HG02943 (cell line): ENCODE results near the gene GK2.

Source experiments
- ATAC-seq: cut with Tn5 transposase; IDR thresholded peaks from one replicate; pipeline ENCODE4 v1.9.1; 2021; ENCODE audit warnings: mild to moderate bottlenecking, low read depth, moderate library complexity; ENCODE audit not compliant: unreplicated experiment

Gene GK2

DNA sequence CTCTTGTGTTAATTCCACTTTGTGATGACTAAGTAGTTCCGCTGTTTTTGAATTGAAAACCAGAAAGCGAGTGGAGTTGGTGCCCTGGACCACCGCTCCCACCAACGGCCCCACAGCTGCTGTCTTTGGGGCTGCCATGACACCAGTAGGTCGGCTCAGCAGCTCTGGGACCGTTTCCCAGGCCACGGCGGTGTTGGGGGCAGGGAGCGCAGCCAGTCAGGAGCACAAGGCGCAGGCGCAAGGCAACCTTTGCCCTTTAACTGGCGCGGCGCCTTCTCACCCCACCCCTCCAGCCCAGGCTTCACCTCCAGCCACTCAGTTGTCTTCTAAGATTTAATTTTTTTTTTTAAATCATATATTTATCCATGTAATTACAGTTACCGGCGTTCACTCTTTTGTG lies at the start of gene GK2:
Gene GK2, minus strand, starts transcription at position 166 of the 400 bp plus-strand sequence. Its CDS starts 28 bp downstream, at position 138.
- ATAC-seq, result no peak

DNA sequence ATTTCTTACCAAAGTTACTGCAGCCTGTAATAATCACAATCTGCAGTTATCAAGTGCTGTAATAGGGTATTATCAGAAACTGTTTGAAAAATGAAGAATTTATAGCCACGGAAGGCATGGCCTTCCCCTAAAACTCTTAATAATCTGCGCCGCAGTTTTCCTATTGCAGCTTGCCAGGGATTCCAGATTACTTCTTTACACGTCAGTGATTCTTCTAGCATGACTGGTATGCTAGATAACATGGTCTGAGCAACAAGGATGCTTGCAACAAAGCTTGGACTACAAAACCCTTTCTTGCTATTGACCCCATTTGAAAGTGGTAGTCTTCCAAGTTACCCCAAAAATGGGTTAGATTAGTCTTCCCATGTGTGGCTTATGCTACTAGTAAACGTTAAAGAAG lies 47.2 kb upstream of the GK2 start:
- no peak for ATAC-seq

DNA sequence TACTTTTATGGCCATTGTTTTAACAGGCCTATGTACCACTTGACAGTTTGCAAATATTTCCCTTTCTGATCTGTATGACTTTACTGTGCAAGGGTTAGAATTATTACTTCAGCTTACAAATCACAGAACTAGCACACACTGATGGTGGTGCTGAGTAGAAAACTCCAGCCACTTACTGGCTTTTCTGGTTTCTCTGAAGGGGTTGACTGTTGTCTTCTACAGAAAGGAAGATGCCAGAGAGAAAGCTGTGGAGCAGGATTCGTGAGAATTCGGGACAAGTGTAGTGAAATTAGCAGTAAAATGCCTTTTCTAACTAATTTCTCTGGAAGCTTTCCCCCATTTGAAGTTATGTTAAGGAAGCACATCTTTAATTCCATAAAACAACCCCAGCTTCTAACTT lies 46.6 kb upstream of the GK2 start:
- no peak for ATAC-seq

DNA sequence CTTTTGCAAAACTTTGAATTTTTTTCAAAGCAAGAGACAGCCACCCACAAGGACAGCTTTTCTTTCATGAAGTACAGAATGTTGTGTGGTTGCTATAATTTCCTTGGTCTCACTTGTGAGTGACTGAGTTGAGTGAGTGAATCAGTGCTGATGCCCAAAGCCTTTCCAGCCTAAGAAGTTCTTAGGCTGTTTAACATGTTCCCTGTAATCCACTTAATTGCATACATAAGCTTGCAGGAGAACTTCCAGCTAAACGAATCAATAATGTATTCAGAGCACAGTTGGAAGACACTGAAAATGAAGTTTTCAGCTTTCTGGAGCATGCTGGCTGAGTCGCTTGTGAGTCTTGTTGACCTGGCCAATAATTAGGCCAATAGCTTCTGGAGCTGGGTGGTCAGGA lies 42.0 kb upstream of the GK2 start:
- ATAC-seq, result no peak

DNA sequence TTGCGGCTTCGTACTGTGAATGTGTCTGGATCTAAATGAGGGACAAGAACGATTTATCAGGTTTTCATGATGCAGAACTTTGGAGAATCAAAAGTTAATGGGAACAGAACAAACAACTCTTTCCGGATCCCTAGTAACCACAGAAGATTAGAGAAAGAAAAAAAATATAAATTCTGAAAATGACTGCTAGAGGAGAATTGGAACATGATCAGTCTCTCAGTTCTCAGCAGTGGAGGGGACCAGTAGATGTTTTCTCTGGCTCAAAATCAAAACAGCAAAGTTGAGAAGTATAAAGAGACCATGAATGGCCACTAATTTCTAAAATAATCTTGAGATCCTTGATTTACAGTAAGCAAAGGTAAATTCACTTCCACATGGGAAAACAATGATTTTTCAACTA lies 38.1 kb upstream of the GK2 start:
- ATAC-seq, result no peak

DNA sequence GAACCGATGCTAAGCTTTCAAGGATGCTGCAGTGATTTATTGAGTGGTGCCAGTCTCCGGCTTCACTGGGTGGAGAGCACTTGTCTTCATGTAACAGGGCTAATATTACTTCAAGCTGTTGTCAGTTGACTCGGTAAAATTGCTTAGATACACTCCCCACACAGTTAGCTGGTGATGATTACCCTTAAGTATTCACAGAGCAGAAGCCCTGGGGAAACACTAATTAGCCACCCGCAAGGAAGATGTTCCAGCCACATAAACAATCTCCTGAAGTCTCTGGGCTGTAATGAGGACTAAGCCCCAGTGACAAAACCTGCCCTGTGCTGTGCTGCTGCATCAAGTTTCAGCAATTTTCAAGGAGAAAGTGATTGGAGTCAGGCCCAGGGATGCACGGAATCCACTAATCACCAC lies 37.3 kb upstream of the GK2 start:
- no peak for ATAC-seq

DNA sequence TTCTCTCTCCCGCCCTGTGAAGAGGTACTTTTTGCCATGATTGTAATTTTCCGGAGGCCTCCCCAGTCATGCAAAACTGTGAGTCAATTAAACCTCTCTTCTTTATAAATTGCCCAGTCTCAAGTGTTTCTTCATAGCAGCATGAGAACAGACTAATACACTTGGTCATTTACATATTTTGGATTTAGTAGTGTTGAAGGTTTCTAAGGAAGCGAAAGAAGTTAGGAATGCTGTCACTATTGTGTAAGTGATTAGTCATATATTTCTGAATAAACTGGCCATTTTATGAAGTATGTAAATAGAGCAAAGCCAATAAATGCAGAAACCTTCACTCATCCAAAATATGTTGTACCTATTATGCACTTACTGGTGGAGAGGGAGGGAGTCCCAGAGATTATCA lies 34.4 kb upstream of the GK2 start:
- ATAC-seq, result no peak

DNA sequence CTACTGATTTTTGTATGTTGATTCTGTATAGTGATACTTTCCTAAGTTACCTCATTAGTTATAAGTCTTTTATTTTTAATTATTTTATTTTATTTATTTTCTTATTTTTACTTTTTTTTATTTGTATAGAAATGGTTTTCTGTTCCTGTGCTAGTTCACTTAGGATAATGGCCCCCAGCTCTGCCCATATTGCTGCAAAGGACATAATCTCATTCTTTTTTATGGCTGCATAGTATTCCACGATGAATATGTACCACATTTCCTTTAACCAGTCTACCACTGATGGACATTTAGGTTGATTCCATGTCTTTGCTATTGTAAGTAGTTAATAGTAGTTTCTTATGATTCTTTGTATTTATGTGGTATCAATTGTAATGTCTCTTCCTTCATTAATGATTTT lies 31.5 kb upstream of the GK2 start:
- ATAC-seq, result no peak

DNA sequence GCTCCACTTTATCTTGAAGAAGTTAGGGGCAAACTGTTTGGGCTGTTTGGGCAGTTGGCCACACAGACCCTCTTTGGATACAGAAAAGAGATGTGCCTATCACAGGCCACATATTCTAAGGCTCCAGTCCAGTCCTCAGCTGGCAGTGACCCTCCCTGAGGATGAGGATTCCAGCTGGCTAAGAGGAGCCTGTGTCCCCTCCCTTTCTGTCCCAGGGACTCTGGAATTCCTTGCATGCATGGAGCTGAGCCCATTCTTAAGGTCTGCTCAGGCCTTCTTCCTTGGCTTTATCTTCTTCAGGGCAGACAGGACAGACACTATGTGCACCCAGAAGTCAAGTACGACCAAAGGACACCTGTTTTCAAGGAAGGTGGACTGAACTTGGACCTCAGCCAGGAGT lies 23.8 kb upstream of the GK2 start:
- no peak for ATAC-seq

DNA sequence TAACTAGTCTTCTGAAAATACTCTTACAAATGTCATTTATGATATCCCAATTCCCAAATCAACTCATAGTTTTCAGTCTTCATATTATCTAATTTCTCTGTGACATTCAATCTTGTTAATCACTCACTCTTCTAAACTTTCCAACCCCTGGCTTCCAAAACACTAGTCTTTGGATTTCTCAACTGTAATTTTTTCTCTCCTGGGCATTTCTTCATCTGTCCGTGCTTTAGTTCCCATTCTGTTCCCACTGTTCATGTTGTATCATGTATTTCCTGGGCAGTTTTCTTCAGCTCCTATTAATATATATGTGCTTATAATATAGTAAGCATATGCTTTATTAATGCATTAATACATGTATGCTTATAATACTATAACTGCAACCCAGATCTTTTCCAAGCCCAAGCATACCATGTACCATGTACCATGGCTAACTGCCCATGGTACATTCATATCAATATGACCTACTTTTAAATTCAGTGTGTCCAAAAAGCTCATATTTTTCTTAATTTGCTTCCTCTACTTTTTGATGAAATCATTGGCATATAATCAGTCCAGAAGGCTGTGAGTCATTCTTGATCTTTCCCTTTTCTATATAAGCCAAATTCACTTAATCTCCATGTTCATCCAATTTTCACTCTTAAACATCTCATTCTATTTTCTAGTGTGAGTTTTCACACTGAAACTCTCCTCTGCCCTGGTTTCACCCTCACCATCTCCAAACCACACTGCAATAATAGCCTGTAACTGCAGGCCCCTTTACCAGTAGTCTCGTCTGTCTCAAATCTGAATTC lies 21.3 kb upstream of the GK2 start:
- no peak for ATAC-seq

DNA sequence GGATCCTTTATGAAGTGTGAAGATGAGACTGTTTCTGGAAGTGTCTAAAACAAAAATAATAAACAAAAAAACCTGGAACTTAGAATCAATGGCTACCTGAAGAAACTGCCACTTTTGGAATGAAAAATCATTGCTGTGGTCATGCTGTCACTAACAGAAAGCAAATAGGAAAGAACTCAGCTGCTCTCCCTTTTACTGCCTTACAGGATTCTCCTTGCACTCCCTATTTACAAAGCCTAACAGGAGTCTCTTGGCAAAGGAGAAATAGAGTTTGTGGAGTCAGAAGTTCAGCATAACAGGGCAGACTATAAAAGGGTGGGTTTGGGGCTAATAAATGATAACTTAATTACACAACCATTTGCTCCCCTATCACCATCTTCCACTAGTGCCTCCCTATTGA lies 19.0 kb upstream of the GK2 start:
- ATAC-seq, result no peak

DNA sequence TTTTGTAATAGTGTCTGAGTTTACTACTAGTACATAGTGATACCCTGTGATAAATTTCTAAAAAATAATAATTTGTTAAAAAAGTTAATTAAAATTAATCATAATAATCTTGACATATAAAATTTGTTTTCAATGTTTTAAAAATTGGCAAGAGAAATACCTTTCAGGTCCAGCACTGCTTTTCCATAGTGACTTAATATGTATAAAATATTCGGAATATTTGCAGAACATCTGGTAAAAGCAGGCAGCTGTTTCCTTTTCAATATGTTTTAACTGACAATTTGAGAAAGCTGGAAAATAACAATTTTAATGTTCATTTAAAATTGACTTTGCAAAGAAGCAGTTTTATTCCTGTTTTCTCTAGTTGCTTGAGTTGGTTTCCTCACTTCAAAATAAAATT lies 17.6 kb upstream of the GK2 start:
- no peak for ATAC-seq

DNA sequence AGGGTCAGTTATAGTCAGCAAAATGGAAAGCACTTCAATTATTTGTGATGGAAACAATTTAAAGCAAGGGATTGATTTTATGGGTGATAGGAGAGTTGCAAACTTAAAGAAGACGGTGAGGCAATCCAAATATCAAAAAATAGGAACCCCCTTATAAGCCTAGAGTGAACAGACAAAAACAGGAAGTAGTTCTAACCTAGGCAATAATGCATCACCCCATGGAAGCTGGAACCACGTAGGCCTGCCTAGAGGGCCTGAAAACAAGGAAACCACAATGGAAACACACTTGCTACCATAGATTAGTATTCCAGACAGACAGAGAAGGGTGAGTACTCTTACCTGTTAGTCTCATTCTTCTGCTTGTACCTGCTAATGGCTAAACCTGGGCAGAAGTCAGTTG lies 13.5 kb upstream of the GK2 start:
- no peak for ATAC-seq

DNA sequence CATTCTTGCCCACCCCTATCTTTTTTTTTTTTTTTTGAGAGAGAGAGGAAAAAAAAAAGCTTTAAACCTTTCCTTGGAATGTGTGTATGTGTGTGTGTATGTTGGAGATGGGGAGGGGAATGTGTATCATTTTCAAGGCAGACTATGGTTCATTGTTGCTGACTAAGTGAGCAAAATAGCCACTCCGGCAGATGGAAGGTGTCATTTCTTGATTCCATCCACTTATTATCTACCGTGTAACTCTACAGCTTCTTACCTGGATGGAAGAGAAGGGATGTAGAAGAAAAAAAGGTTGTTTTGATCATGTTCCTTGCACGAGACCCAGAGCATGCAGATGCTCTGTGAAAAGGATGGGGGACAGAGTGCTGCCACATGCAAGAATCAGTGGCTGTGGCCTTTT lies 5.9 kb upstream of the GK2 start:
- ATAC-seq, result no peak

DNA sequence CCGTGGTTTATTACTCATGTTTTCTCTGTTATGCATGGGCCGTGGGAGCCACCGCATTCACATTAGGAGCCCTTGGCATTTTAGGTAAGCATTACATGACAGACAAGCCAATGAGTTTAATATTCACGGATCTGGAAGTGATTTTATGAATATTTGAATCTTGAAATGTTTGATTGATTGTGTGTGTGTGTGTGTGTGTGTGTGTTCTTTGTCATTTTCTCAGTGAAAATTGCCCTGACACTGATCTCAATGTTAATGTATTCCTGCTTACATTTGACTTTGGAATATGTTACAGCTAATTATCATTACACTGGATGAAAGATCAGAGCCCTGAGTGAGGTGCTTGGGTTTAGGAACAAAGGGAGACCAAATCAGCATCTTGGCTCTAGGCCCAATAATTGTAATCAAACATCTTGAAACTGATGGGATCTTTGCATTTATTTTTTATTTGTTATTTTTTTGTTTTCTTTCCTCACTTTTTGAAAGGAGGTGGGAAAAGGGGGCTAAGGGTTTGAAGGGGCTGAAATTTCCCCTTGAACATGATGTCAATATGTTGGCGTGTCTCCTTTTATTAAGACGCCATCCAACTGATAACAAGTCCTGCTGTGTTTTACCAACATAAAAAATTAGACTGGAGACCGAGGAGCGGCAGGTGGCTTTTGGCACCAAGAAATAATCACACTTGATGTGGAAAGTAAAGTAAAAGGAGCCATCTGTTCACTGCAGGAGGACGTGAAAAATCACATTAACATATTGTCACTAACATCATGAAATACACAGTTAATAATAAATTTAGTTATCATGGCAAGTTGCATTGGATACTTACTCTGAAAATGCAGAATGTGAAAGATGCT lies 5.2 kb upstream of the GK2 start:
- ATAC-seq, result no peak

DNA sequence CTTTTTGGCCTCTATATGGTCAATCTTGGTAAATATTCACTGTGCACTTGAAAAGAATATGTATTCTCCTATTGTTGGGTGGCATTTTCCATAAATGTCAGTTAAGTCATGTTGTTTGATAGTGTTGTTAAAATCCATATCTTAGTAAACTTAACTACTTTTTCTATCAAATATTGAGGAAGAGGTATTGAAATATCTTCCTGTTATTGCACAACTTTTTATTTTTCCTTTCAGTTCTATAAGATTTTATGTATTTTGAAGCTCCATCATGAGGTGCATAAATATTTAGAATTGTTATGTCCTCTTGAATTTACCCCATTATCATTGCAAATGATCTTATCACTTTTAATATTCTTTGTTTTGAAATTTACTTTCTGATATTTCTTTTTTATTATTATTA lies 3.4 kb downstream of the GK2 start:
- ATAC-seq, result no peak

DNA sequence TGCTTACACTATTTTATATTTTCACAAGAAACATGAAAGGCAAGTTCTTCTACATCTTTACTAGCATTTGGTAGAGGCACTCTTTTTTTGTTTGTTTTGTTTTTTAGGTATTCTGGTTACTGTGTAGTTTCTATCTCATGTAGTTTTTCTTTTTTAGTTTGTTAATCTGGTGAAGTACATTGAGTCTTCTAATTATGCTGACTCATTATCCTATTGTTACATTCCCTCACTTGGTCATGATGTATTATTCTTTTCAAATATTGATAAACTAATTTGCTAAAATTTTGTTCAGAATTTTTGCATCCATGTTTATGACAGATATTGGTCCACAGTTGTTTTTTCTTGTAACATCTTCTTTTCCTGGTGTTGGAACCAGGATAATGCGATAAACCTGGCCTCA lies 4.7 kb downstream of the GK2 start:
- no peak for ATAC-seq

DNA sequence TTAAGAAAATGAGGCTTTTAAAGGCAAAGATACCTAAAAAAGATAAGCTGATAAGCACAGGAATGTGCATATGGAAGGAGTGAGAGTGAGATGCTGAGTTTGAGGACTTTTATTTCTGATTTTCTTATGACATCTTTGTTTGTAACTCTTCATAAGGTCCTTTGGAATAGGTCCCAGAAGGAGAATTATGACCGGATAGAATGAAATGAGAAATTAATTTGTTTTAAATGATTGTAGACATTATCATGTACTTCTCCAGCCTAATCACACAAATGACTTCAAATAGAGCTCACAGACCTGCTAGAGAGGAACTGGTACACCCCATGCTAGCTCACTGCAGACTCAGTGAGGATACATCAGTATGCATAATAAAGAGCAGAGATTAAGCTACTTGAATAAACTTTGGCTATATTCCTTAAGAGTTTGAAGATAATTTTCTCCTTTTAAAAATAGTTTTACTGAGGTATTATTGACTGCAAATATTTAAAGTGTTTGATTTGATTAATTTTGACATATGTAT lies 5.6 kb downstream of the GK2 start:
- ATAC-seq, result no peak

DNA sequence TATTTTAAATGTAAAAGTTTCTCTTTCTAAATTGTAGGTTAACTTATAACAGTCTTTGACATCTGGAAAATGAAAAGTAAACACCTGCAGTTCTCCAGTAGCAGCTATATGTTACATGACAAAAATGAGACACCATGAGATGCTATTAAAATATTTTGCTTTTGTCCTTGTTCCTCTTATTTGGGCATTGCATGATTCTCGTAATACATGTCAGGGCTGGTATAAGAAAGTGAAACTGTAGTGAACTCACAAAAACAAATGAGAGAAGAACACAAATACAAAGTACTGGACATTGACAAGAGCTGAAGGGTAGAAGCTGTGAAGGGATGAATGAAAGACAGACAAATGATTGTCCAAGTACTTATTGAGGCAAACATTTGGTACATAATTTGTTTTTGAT lies 9.0 kb downstream of the GK2 start:
- no peak for ATAC-seq

DNA sequence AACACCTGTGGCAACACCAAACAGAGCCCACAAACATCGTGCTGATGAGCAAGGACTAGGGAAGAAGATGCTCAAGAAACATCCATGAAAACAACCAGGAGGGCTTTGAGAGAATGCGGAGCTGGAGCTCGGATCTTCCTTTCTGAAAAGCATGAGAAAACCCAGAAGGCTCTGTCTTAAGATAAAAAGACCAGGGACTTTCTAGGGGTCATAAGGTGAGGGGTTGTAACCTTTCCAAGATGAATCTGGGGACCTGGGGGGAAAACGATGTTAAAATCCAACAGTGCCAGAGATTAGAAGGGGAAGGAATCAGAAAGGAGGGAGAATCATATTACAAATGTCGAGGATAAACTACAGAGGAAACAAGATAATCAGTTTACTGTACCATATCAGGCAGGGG lies 10.1 kb downstream of the GK2 start:
- ATAC-seq, result no peak

DNA sequence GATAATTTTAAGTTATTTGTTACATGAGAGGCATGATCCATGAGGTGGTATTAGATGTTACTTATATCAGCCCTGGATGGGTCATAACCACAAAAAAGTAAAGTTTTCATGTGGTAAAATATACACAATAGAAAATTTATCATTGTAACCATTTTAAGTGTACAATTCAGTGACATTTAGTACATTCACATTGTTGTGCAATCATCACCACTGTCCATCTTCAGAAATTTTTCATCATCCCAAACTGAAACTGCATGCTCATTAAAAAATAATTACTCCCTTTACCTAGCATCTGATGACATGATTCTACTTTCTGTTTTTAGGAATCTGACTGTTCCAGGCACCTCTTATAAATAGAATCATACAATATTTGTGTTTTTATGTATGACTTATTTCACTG lies 11.2 kb downstream of the GK2 start:
- no peak for ATAC-seq

DNA sequence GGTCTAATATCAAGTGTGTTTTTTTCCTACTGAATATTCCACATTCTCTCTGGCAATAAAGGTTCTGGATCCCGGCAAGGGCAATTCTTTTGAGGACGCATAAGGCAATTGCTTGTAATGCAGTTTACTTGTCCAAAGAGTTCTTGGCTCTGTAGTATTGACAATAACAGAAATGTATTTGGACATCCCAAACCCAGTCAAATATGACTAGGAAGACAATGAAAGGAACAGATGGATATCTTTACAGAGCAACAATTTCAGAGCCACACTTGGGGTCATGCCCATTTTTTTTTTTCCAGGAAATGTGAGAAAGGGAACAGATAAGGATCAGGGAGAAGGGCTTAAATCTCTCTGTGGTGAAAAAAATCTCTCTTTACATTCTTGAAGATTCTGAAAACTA lies 12.2 kb downstream of the GK2 start:
- ATAC-seq, result no peak
